HuH-7.5 (cell line): ENCODE measurements around the gene DMRTC2.

Experiments used
- DNase-seq: peaks from one replicate; pipeline ENCODE4 v3.0.0; 2011; ENCODE audit warnings: low spot score

The DMRTC2 gene

DNA sequence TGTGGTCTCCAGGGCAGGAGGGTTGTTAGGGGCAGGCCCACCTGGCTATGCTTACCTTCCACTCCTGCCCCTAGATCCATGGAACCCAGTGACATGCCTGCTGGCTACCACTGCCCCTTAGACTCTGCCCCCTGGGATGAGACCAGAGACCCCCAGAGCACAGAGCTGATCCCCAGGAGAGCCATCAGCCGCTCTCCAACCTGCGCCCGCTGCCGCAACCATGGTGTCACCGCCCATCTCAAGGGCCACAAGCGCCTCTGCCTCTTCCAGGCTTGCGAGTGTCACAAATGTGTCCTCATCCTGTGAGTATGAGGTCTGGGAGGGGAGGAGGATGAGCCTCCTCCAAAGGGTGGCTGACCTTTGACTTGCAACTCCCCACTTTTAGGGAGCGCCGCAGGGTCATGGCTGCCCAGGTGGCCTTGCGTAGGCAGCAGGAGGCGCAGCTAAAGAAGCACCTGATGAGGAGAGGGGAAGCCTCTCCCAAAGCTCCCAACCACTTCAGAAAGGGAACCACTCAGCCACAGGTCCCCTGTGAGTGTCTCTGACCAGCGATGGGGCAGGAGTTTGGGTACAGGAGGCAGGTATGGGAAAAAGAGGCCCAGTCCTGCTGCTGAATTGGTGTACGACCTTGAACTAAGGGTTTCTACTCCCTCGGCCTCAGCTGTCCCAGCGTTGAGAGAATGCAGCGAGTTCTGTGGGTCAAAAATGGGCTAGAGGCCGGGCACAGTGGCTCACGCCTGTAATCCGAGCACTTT lies 2.7 kb downstream of the DMRTC2 start:
- DNase-seq = no peak

GRCh38 chr19:41848666-41849065 lies 3.8 kb downstream of the DMRTC2 start:
- DNase-seq = no peak

DNA sequence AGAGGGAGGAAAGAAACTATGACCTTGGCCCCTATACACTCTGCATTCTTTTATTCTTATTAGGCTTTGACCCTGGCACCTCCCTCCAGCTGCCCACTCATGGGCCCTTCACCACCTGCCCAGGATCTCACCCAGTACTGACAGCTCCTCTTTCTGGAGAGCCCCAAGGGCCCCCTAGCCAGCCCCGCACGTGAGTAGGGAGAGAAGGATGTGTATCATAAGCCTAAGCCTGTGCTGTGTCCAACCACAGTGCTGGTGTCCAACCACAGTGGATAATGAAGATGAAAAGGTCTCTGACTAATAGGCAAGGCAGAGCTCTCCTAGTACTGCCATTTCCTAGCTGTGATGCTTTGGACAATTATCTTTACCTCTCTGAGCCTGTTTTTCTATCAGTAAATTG lies 4.2 kb downstream of the DMRTC2 start:
- no peak for DNase-seq

- DNase-seq = no peak
Measured at GRCh38 chr19:41850381-41850780, 5.5 kb downstream of the DMRTC2 start.

DNA sequence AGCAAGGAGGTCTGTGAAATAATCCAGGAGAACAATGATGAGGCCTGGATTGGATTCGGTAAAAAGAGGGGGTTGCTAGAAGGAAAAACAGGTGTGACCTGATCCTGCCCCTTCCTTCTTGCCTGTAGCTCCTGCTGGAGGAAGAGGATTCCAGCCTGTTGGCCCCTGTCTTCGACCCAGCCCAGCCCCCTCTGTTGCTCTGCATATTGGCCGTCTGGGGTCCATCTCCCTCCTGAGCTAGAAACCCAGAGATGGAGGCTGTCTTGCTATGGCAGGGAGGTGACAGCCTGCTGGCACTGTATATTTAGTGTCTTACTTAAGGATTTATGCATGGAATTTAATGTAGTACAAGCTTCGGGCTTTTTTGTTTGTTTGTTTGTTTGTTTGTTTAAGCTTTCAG lies 6.6 kb downstream of the DMRTC2 start:
- DNase-seq = no peak

DNA sequence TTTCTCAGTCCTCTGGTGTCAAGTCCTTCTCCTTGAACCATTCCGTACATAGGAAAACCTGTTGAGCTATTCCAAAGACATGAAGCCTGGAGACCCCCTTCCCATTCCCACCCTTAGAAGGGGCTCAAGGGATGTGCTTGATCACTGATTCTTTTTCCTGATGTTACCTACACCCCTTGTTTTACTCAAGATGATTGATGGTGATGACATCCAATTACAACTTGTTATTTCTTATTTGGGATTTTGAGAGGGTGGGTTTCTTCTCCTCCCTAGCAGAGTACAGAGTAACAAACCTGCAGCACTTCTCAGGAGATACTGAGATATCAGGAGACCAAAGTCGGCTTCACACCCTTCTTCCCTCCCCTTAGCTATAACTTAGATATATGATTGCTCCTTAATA lies 8.5 kb downstream of the DMRTC2 start:
- no peak for DNase-seq

DNA sequence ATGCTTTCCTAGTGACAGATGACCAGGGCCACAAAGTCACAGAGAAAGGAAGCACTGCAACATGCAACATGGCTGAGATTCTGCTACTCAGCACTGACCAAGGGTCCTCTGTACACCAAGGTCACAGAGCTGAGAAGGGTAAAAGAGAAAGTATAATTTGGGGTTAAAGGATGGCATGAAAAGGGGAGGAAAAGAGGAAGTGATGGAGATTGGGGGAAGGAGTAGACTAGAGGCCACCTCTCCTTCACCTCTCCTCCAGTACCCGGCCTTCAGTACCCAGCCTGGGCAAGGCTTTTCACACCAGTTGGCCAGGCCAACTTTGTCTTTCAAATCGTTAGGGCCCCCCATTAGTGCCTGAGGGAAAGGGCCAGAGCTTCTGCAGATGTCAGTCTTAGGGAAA lies 8.9 kb downstream of the DMRTC2 start:
- DNase-seq = no peak

GRCh38 chr19:41859213-41859617 lies 14.4 kb downstream of the DMRTC2 start:
- no peak for DNase-seq

GRCh38 chr19:41859618-41860418 lies 15.0 kb downstream of the DMRTC2 start, which contains the start of gene RPS19:
Gene RPS19, plus strand, starts transcription at chr19:41860255. Its CDS starts 520 bp downstream, at chr19:41860775.
- DNase-seq = peak; percentile 95

DNA sequence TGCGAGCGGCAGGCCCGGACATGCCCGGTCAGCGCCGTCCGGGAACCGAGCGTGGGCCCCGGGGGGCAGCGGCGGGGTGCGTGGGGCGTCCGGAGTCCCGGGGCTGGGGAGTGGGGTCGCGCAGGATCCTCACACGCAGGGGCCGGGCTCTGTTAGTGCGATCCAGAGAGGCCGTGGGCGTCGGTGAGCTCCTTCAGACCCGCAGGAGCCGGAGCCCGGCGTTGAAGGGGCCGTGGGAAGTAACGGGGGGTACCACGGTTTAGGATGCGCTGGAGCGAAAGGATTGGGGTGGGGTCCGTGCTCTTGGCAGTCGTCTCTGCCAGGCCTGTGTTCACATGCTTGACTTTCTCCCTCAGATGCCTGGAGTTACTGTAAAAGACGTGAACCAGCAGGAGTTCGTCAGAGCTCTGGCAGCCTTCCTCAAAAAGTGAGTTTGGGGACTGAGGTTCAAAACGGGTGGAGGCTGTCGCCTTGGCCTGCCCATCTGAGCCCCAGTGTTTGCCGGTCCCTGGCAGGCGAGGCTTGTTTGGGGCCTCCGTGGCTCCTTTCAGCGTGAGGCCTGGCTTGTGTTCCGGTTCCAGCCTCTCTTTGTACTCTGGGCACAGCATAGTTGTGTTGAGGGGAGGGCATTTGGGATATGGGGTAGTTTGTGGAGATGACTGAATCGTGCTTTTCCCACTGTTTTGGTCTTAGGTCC lies 15.7 kb downstream of the DMRTC2 start:
- no peak for DNase-seq

DNA sequence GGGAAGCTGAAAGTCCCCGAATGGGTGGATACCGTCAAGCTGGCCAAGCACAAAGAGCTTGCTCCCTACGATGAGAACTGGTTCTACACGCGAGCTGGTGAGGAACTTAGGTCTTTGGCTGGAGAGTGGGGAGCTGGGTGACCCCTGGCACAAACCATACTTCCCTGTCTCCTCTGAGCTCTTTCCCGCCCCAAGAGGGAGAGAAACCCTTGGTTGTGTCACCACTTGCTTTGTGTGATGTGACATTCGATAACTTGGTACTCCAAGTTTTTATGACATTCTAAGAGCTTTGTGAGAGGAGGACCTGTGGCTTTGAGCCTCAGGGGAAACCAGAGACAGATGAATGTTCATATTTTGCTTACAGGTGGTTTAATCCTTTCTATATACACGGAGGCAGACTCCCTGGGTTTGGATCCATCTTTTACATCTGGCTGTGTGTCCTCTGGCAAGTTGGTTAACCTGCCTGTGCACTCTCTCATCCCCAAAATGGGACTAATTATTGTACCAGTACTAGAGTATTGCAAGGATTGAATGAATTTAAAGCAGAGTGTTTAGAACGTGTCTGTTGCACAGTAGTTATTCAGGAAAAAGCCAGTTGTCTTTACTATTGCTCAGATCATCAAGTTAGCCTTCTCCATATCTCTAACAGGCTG lies 16.4 kb downstream of the DMRTC2 start:
- DNase-seq = no peak

- no peak for DNase-seq
Measured at GRCh38 chr19:41861846-41862245, 17.0 kb downstream of the DMRTC2 start.

DNA sequence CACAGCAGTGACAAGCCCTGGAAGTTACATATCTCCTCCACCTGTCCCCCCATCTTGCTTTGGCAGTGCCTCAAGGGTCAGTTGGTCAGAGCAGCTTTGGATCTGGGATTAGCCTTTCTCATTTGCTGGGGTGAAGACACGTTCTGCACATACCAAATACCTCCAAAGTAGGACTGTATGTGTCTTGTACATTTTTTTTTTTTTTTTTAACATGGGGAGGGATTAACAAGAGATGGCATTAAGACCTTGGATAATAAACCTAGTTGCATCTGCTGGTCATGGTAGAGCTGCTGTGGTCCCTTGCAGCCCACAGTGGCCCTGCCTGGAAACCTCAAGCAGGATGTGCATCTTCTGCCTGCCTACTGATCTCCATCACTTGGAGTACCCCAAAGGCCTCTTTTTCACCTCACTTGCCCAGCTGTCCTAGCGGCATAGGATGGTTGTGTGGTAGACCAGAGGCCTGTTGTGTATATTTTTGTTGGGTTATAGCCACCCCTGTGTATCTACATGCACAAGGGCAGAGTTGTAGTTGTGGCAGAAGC lies 17.7 kb downstream of the DMRTC2 start:
- DNase-seq = no peak

- no peak for DNase-seq
Measured at GRCh38 chr19:41863209-41863931, 18.5 kb downstream of the DMRTC2 start.

DNA sequence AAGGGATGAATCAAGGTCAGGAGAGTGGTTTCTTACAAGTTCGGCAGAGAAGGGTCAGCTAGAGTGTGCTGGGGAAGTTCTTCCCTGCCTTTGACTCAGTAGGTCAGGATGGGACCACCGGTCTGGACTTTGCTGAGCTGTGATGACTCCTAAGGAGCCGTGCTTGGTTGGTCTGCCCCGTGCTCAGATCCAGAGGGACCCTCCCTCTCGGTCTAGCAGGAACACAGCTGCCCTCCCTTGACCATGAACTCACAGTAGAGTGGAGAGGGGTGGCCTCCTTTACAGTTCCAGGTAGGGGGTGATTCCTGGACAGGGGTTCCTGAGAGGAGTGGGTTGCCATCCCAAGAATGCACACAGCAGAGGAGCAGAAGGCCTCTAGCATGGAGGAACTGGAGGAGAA lies 19.5 kb downstream of the DMRTC2 start:
- DNase-seq = no peak

DNA sequence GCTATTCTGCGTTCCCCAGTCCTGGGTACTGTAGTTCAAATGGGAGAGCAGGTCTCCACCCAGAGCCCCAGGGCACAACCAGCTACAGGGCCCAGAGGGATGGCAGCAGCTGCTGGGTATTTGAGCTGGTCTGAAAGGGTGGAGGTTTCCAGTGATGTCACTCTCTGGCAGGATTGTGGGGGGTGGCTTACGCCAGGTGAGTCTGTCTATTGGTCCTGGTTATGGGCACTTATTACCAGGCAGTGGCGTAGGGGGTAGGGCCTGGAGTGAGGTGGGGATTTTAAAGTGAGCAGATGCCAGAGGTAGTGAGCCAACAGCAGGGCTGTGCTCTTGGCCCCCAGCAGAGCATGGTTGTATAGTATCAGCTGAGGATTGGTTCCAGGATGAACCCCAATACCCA lies 21.4 kb downstream of the DMRTC2 start:
- DNase-seq = no peak

GRCh38 chr19:41868120-41868988 lies 23.5 kb downstream of the DMRTC2 start:
- no peak for DNase-seq

DNA sequence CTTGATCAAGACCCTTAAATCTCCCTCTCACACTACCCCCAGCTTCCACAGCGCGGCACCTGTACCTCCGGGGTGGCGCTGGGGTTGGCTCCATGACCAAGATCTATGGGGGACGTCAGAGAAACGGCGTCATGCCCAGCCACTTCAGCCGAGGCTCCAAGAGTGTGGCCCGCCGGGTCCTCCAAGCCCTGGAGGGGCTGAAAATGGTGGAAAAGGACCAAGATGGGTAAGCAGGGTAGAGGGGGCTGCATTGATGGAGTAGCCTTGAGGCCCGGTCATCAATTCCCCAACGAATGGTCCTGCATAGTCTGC lies 24.1 kb downstream of the DMRTC2 start:
- no peak for DNase-seq

GRCh38 chr19:41869374-41869955 lies 24.6 kb downstream of the DMRTC2 start:
- DNase-seq = no peak

DNA sequence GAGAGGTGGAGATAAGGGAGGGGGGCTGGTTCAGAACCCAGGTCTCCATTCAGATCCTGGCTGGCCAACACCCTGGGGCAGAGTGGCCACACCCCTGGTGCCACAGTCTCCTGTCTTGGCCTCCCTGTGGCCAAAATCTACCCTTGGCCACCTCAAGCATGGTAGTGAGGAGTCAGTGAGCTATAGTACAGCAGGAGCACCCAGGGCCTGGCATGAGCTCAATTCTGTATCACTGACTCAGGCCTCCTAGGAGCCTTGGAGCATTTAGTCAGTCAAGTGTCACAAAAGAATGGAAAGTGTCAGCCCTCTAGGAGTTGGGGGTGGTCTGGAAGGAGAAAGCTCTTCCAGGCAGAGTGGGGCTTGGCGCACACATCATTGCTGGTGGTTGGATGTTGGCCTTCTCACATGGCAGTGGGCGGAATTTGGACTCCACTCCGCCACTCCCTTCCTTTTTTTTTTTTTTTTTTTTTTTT lies 25.6 kb downstream of the DMRTC2 start:
- DNase-seq = no peak
